Coronary artery (tissue), 2 donors: ENCODE measurements around the gene TMEM208.

Source experiments
- DNase-seq: peaks from one replicate; pipeline ENCODE4 v3.0.0-alpha.2; 2017; ENCODE audit warnings: low spot score
- H3K27ac ChIP-seq, 2 donors: fragments of 200-600 bp; sonication (generic); one replicate each; pipeline ENCODE4 v1.5.1; 2016 to 2019
- H3K4me3 ChIP-seq: fragments of 200-600 bp; sonication (generic); 2 replicates; pipeline ENCODE4 v1.5.1; 2016; ENCODE audit warnings: mild to moderate bottlenecking, moderate library complexity
- CTCF ChIP-seq: fragments of 200-600 bp; sonication (generic); IDR thresholded peaks from one replicate; pipeline ENCODE4 v1.5.1; 2019; ENCODE audit warnings: antibody characterized with exemption

TMEM208 gene

DNA sequence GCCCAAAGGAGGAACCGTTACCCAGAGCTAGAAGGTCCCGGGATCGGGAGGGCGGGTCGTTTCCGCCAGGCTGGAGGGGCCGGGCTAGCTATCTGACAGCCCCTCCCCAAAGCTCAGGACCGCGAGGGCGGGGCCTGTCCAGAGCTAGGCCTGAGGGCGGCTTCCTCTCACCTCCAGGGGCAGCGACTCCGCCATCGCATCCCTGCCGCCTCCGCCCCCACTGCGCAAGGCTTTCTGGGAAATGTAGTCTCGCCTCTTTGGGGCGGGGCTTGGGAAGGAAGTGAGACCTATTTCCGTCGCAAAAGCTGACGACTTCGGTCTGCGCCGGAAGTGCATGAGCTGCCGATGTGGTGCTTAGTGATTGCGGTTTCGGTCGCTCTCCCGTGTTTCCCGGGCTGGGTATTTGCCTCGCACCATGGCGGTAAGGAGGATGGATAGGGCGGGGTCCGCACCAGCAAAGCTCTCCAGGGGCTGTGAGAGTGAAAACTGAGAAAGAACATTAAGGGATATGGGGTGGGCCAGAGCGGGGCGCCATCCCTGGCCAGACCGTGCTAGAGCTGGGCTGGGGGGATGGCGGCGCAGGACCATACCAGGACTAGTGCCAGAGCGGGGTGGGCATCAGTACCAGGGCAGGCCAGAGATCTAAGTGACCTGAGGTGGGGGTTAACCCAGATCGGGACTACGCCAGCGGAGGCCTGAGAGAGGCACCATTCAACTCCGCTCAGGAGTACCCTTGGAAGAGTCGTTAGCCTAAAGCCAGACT is at the start of gene TMEM208:
TSS of gene TMEM208 (plus strand) at position 327 of the 763 bp plus-strand sequence. CDS start at position 416, 89 bp downstream.
- peak; percentile 98 for DNase-seq
- peak within 1 kb of the TSS; percentile 90 for H3K4me3 ChIP-seq
- no peak for TF ChIP-seq CTCF
- H3K27ac ChIP-seq = peak within 1 kb of the TSS; percentile 89 to 90

DNA sequence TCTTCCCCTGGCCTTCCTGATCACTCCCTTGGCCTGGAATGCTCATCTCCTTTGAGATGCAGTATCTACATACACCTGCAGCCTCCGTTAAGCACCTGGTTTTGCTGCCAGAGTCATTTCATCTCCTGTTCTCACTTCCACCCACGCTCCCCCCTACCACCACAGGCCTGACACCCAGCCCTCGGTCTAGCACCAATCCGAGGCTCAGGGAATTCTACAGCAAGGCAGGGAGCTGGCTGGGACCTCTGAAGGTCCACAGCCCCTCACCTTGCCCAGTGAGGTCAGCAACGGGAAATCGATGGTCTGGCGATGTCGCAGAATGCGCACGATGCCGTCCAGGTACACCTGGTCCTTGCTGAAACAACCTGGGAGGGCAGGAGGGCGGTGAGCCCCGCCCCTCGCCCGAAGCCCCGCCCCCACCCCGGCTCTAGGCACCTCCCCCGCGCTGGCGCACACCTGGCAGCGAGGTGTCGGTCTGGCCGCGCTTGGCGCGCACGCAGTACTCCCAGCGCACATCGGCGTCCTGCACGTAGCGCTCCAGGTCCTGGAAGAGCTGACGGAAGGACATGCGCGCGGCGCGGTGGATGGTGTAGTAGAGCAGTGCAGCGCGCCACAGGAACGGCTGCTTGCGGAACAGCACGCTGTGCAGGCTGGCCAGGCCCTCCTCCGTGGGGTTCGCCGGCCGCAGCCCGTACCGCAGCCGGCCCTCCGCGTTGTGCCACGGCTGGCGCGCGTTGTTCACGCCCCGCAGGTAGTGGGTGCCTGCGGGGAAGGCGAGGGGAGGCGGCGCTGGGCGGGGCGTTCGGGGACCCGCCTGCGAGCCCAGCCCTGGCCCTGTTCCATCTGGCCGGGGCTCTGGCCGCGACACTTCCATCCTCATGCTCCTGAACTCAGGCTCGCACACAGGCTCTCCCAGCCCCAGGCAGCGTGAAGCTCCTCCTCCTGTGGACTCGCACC is 48.9 kb upstream of the TMEM208 start:
- H3K4me3 ChIP-seq = peak overlapping the region; percentile 67
- no peak for DNase-seq
- peak overlapping the region in 1 of 2 donors; percentile 61 for H3K27ac ChIP-seq
- no peak for TF ChIP-seq CTCF

- no peak for TF ChIP-seq CTCF
- Histone ChIP-seq H3K4me3 (no peak overlapping the region), H3K27ac (no peak overlapping the region)
- DNase-seq = no peak
Observed at GRCh38 chr16:67179421-67180080, 47.4 kb upstream of the TMEM208 start.

DNA sequence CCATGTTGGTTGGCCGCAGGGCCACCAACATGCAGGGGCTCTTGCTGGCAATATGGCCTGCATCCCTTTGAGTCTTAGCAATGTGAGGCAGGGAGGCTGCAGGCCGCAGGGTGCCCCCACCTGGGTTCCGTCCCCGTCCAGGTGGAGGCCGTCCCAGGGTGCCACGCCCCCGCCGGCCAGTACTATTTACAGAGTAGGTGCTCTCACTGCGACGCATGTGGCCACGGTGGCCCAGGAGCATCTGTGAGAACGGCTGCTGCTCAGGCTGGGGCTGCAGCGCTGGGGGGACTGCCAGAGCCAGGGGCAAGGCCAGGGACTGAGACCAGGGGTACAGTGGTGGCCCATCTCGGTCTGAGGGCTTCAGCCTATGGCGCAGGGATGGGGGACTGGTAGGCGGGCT is 46.8 kb upstream of the TMEM208 start:
- H3K27ac ChIP-seq = no peak overlapping the region
- TF ChIP-seq CTCF = no peak
- no peak overlapping the region for H3K4me3 ChIP-seq
- no peak for DNase-seq

DNA sequence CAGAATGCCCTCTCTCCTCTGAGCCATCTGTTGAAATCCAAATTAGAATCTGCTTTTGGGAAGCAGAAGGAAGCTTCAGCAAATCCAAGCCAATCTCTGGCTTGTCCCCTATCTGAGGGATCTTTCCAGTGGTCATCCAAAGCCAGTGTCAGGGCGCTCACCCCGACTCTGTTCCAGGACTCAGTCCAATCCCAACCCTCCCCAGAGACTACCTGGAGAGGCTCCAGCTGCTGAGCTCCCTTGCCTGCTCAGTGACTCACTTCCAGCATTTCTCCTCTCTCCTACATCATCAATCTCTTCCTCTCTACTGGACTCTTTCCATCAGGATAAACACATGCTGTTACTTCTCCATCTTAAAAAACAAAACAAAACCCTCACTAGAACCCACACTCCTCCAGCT is 45.6 kb upstream of the TMEM208 start:
- Histone ChIP-seq H3K27ac (peak overlapping the region in 1 of 2 donors; percentile 61), H3K4me3 (no peak overlapping the region)
- no peak for TF ChIP-seq CTCF
- DNase-seq = no peak

GRCh38 chr16:67182288-67182687 is 44.6 kb upstream of the TMEM208 start:
- Histone ChIP-seq H3K4me3 (no peak overlapping the region), H3K27ac (no peak overlapping the region)
- DNase-seq = no peak
- no peak for TF ChIP-seq CTCF
